ENCODE results near the gene RAPGEF4.

RAPGEF4 gene

DNA sequence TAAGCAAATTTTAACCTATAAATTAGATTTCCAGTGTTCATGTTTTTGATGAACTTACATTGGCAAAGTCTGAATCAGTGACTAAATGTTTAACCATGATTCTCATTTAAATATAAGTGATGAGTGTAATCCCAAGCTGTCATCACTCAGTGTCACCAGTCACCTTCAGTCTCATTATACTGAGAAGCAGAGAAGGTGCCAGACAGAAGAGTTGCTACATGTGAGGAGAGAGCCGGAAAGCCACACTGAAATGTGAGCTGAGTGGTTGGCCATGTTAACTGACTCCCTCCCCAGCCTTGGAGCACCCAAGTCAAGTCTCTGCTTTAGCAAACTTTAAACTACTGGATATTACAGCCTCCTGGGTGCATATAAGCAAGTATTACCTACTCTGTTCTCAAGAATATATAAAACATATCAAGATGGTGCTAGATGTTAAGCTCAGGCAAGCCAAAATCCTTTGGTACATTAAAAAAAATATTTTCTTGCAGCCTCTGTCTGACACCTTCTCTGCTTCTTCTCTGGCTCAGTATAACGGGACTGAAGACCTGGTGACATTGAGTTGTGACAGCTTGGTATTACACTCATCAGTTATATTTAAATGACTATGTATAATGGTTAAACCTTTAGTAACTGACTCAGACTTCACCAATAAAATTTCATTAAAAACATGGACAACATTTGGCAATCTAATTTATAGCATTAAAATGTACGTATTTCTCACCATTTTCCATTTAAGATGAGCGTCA is 264.2 kb downstream of the RAPGEF4 start:
- DNase-seq (ENCODE audit: low read depth), result peak; percentile 65

DNA sequence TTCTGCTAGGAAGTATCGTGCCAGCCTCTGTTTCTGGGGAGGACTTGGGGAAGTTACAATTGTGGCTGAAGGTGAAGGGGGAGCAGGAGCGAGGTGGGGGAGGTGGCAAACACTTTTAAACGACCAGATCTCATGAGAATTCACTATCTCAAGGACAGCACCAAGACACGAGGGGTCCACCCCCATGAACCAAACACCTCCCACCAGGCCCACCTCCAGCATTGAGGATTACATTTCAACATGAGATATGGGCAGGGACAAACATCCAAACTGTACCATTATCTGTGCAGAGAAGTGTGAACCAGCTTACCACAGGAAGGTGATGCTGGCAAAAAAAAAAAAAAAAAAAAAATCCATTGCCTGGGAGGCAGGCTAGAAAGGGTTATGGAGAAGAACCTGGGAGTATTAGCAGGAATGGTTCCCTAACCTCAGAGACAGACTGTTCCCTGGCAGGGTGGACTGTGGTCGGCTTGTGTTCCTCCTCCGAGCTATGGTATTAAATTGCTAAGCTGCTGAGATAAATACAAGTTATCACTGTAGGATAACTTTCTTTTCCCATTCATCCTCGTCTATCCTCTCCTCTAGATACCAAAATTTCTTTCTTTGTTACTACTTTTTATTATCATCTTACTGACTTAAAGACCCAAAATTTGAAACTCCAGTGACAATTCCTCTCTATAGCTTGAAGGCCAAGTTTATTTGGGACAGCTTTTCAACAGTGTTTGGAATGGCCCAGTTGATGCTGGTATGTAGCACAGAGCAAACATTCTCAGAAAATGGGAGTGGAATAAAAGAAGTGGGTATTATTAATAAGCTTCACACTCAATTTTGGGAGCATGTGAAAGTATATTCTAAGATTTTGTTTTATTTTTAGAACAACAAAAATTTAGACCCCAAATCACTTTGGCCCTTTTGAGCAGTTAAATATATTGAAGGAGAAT is 266.3 kb downstream of the RAPGEF4 start:
- no peak for DNase-seq (ENCODE audit: low read depth)

DNA sequence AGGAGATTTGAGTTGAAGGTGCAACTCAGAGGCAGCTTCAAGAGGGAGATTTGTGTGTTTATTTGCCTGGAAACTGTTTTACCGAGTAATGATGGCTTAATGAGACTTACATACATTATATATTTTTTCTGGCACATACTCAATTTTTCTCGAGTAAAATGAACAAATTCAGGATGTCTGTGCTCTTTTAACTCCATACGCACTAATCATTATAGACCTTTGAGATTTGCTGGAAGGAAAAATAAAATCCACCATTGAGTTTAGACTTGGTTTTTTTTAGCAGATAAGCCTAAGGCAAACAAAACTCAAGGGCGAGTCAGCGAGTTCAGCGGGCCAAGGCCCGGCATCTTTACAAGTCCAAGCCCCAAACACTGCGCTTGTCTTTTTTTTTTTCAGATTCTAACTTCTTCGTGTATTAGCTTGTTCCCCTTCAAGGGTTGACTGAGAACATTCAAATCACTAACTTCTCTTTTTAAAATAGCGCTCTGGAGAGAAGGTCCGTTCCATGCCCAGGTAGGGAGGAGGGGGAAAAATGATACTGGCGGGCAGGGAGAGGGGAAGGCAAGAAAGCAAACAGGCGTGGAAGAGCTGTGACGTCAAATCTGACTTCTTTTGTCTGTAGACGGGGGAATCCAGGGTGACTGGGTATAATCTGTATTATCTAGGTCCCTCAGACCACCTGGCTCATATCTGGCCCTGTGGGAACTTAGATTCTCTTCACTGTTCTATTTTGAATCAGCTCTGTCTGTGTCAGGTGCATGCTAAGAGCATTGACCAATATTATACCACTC is 267.3 kb downstream of the RAPGEF4 start:
- peak; percentile 41 for DNase-seq (ENCODE audit: low read depth)

DNA sequence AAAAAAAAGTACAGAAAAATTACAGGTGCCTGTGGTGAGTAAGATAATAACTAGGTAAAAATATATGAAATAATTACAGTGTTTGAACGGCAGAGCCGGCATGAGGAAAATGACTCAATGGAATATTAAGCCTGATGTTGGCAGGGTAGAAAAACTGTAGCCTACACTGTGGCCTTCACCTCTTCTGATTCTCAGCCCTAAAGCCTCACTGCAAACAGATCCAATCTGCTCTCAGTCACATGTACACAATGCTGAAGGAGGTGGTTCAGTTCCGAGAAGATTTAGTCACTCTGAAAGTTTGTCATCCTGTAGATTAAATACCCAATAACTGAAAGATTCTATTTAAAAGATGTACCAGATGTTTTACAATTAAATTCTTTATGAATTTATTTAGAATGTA is 273.1 kb downstream of the RAPGEF4 start:
- DNase-seq (ENCODE audit: low read depth), result no peak

DNA sequence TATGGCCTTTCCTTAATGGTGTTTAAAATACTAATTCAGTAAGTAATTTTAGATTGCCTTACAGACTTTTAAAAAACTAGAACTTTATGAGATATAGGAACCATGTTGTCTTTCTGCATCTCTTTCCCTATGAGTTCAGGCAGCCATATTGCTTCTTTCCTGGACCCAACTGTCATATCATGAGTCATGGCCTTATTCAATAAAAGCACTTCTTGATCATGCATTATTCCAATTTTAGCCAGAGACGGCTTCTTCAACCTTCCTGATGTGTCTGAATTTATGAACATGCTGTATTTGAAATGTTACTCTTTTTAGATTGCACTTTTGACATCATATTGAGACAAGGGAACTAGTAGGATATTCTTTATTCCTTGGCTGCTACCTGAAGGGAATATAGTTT is 274.6 kb downstream of the RAPGEF4 start:
- DNase-seq (ENCODE audit: low read depth), result no peak

DNA sequence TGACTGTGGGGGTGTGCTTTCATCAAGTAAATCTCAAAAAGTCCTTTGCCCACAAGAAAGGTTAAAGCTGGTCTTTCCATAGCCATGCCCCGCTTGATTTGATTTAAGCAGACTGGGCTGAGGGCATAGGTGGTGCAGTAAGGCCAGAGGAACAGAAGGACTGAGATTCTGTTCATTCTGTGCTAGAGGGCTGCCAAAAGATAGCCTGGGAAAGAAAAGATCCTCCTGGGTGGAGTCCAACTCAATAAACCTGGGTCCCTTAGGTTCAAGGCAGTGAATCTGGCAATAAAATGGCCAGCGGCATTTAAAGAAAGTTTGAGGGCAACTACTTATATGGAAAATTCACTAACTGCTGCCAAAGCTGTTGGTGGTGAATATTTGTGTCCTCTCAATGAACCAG is 280.8 kb downstream of the RAPGEF4 start:
- DNase-seq (ENCODE audit: low read depth), result no peak

DNA sequence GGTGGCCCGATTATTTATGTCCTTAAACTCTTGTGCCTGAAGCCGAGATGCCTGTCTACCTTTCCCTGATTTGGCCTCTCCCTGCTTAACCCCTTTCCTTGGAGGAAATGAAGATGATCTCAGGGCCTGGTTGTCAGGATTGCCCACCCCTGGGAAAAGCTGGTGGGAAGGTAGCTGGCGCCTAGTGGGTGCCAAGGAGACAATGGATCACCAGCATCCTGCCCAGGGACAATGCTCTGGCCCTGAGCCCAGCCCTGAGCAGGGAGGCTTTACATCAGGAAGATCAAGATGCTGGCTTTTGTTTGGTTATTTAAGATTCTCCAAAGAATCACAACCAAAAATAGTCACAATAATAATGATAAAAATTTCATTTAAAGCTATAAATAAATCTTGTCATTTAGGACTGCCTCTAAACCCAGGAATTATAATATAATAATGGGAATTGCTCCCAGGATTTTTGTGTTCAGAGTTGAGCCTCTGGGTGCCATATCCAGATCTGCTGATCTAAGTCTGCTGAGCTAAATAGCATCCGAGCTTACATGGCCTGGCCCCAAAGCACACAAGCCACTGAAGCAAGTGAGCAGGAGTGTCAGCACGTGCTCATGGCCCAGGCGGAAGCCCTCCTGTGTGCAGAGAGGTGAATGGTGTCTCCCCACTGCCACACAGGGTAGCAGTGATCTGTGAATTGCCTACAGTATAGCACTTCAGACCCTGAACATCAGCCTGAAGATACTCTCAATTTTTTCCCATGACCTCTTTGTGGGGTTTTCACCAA is 282.2 kb downstream of the RAPGEF4 start:
- no peak for DNase-seq (ENCODE audit: low read depth)

DNA sequence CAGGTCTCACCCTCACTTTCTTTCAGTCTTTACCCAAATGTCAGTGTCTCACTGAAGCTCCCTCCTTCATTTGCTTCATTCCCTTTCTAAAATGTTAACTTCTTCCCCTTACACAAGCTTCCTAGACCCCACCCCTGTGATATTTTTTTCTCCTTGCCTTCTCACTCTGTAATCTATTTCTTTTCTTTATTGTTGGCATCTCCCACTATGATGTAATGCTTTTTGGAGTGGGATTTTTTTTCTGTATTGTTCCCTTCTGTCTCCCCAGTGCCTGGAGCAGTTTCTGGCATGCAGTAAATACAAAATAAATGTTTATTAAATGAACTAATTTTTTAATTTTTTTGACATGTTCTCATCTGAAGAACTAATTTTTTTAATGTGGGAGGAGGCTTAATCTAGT is 284.1 kb downstream of the RAPGEF4 start:
- DNase-seq (ENCODE audit: low read depth), result no peak

DNA sequence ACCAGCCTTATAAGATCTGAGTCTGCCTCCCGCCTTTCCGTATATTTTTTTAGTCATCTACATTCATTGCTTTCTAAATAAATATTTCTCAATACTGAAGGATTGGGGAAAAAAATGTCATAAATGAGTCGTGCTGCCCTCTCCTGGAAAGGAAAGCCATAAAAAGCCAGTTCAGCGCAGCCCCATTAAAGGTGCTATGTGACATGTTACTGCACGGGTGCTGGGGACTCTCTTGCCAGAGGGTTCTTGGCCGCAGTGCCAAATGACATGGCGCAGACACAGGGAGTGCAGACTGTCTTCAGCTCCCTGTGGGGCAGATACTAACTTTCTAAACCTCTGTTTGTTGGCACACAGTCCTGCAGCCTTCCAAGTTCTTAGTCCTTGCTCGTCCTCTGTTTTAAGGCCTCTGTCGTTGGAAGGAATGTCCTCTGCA is 286.3 kb downstream of the RAPGEF4 start:
- DNase-seq (ENCODE audit: low read depth), result peak; percentile 59

DNA sequence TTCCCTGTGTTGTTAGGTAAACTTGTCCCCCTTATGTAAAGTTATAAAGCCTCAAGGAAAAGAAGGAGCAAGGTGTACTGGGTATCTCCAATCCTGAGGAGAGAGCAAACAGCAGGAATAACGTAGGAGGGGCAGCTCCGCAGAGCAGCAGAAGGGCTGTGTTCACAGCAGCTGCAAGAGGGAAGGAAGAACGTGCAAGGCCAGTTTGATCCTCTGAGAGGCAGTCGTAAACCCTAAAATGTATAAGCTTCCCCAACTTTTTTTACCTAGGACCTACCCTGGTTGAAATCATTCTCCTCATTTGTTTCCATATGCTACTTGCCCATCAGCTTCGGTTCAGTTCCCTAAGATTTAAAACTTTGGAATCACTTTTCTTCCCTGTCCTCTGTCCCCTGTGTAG is 288.1 kb downstream of the RAPGEF4 start:
- DNase-seq (ENCODE audit: low read depth), result no peak

DNA sequence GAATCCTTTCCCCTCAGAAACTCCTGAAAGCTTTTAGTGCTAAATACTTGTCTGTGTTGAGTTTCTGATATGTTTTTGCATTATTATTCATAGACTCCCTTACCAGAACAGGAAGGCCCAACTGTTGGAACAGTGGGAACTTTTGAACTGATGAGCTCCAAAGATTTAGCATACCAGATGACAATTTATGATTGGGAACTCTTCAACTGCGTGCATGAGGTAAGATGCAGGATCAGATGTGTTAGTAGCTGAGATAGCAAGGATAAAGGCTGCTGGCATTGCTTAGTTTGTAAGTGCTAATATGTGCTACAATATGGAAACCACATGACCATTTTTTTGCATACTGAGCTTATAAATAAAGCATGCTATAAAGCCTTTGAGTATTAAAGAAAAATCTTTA is 290.8 kb downstream of the RAPGEF4 start:
- DNase-seq (ENCODE audit: low read depth), result no peak

DNA sequence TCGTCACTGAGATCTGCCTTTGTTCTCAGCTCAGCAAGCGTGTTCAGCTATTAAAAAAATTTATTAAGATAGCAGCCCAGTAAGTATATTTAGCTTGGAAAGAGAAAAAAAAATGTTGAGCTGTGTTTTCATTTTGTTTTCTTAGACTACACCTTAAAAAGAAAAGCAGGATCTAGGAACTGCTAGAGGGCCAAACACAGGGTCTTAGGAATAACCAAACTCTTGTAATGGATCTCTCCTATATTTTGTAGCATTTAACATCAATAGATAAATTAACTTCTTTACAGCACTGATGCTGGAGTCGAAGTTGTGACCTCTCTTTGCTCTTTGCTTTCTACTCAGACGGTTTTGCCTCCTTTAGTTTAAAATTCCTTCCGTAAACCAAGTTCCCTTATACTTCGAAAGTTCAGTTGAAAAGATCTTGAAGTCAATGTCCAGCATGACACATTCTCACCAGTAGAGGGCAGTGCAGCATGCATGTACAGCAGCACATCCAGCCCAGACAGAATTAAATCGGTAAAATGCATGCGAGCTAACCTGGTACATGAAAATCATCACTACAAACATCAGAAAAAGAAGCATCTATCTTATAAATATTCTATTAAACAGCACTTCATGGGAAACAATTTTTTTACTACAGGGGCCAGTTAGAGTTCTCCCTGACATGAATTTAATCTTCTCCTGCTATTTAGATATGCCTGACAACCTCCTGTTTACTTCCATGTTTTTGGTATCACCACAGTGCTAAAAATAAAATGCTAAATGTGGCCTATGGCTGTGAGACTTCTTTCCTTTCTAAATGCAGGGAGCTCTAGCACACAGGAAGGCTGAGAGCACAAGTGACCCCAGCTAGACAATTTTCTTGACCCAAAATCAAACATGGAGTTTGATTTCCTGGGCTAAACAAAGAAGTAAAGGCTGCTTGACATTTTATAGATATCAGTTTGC is 291.8 kb downstream of the RAPGEF4 start:
- DNase-seq (ENCODE audit: low read depth), result peak; percentile 86

DNA sequence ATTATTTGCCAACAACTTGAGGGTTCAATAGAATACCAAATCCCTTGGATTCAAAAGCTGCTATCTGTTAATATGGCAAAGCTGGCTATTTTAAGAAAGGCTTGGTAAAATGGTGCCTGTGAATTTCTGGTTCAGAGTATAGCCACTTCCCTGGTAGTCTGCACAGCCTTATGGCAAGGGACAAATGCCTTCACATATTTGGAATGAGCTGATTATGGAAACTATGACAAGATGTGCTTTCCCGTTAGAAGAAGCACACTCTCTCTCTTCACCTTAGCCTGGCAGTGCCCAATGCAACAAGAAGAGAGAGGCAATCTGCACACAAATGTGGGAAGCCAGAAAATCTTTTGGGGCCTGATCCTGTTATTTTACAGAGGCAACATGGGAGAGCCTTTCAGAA is 292.5 kb downstream of the RAPGEF4 start:
- no peak for DNase-seq (ENCODE audit: low read depth)

DNA sequence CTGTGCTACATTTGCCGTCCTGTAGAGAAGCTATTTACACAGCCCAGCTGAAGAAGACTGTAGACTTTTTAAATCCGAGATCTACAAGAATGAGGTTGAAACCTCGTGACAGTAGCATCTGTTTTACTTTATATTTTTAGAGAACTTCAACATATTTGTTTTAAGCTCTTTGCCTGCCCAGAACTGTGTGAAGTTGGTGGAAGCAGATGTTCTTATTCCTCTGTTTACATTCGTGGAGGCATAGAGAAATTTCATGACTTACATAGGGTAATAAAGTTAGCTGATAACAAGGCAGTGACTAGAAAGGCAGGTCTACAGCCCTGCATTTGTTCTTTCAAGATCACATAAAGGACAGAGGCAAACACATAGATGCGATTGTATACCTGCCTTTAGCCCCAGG is 293.0 kb downstream of the RAPGEF4 start:
- DNase-seq (ENCODE audit: low read depth), result peak; percentile 55

DNA sequence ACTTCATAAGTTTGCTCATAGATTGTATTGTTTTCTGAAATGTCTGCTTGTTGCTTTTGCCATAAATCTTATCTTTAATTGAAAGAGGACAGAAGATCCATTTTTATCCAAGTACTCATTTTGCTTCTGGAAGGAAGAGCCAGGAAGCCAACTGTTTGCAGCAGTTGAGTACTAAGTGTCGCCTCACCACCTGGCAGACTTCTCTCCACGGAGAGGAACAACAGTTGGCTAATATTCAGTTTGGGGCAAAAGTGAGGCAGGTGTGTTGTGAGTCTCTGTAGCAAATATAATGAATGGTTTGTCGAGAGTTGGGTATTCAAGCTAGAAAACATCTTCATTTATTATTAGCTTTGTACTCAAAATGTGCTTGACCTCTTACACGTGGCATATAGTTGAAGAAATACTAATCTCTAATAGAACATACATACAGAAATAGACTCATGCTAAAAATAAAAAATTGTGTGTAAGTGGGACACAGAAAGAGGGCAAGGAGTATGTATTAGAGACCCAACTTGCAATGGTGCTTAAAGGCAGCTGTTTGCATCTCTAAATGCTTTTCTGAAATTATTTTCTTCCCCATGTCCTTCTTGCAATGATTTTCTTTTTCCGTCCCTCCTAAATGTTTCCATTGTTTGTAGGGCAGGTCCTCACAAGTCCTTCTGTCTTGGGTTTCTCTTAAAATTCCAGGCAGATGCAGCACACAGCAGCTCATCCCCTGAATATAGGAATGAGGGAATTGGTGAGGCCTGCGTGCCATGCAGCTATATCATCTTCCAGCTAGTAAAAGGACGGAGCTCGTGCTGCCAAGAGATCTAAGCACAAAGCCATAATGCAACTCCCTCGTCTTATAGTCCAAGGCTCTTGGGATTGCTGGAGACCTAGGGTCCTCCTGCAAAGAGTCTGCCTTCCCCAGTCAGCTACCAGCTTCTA is 295.2 kb downstream of the RAPGEF4 start:
- DNase-seq (ENCODE audit: low read depth), result no peak

DNA sequence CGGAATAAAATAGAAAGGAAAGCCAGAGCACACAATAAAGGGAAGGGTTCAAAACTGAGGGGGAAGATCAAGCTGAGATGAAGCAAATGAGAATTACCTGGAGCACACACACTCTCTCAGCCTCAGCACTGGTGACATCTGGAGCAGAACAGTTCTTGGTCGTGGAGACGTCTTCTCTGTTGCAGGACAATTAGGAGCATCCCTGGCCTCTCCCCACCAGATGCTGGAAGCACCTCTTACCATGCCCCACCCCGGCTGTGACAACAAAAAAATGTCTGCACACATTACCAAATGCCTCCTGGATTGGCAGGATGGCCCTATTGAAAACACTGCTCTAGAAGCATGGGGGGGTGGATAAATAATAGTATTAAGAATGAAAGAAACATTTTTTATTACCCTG is 296.4 kb downstream of the RAPGEF4 start:
- DNase-seq (ENCODE audit: low read depth), result no peak

DNA sequence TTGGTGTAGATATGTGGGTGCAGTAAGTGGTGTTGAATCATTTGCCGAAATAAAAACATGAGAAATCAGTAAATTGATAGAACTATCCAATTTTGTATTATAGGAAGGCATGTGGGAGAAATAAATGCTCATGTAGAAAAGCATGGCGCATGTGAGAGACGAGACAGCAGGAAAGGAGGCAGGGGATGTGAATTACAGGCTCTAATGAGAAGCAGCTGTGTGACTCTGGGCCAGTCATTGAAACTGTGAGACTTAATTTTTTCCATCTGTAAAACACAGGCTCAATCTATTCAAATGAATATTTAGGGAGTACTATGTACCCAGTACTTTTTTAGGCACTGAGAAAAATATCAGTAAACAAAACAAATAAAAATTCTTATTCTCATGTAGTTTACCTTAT is 297.4 kb downstream of the RAPGEF4 start:
- peak; percentile 74 for DNase-seq (ENCODE audit: low read depth)

DNA sequence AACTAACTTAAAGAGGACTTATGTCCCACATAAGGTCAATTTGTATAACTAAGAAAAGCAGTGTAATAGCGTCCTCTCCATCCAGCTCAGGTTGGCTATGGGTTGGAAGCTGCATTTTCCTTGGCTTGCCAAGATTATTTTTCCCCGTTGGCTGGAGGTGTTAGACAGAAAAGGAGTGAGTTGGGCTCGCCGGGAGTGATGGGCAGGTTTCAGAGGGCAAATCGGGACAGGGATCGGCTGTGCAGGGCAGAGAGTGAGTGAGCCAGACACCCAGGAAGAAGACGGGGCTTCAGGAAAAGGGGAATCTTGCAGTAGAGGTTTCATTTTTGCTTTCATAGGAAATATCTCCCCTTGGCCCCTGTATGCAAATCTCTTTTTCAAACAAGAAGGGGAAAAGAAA is 298.5 kb downstream of the RAPGEF4 start:
- DNase-seq (ENCODE audit: low read depth), result no peak

Data from EH (cell line).